IMR-90 (cell line): ENCODE results near the gene YEATS4. TPM values are rescaled to one million over a fixed set of nuclear protein-coding genes. Genes with fewer than 3 reads are reported as not detected.

Experiments
- ATAC-seq: fragments of 200-7000 bp; cut with Tn5 transposase; 2 replicates; pipeline ENCODE4 v1.9.1; 2020; ENCODE audit warnings: low read depth, mild to moderate bottlenecking, moderate library complexity
- BruUV-seq: library from RNA; stranded (reverse); fragments of 400-500 nt; replicated peaks from 2 replicates; lab custom pipeline; 2021; lab: Mats Ljungman, UMichigan
- CTCF ChIA-PET: fragments of 300-600 bp; formaldehyde crosslinking; extraction: SDS; loops from one replicate; lab custom pipeline; 2021; ENCODE audit warnings: antibody characterized with exemption; lab: Yijun Ruan, JAX
- POLR2A ChIA-PET: fragments of 300-600 bp; sonication (Branson Sonifier 250); formaldehyde crosslinking; loops from one replicate; lab custom pipeline; 2022; ENCODE audit warnings: antibody characterized with exemption; ENCODE audit not compliant: unreplicated experiment; lab: Charles Lee
- DNase-seq: peaks from one replicate; pipeline ENCODE4 v3.0.0; 2013
- H2AFZ ChIP-seq: replicated peaks from 2 replicates; pipeline ENCODE3; 2013; ENCODE audit warnings: low read length, mild to moderate bottlenecking; ENCODE audit not compliant: poor library complexity
- H2AK5ac ChIP-seq: 2 replicates; pipeline ENCODE4 v1.6.1; 2013; ENCODE audit warnings: low read depth, low read length, inconsistent platforms
- H2AK9ac ChIP-seq: replicated peaks from 2 replicates; pipeline ENCODE3; 2013; ENCODE audit warnings: mild to moderate bottlenecking, low read depth, low read length, moderate library complexity; ENCODE audit not compliant: poor library complexity
- H2BK120ac ChIP-seq: 2 replicates; pipeline ENCODE4 v1.6.1; 2013; ENCODE audit warnings: low read depth, low read length, inconsistent platforms
- H2BK15ac ChIP-seq: 3 replicates; pipeline ENCODE4 v1.6.1; 2013; ENCODE audit warnings: low read depth, low read length, inconsistent platforms
- H2BK20ac ChIP-seq: 2 replicates; pipeline ENCODE4 v1.6.1; 2013; ENCODE audit warnings: low read depth, mild to moderate bottlenecking, inconsistent platforms, low read length, moderate library complexity
- H2BK5ac ChIP-seq: 2 replicates; pipeline ENCODE4 v1.6.1; 2013; ENCODE audit warnings: mild to moderate bottlenecking, low read depth, low read length, inconsistent platforms; ENCODE audit not compliant: poor library complexity, severe bottlenecking
- H3K14ac ChIP-seq: replicated peaks from 2 replicates; pipeline ENCODE4 v1.6.1; 2013; ENCODE audit warnings: low read depth, low read length, inconsistent platforms
- H3K18ac ChIP-seq: 2 replicates; pipeline ENCODE4 v1.6.1; 2013; ENCODE audit warnings: low read depth, low read length, control low read depth
- H3K23ac ChIP-seq: 2 replicates; pipeline ENCODE4 v1.6.1; 2013; ENCODE audit warnings: low read depth, low read length, inconsistent platforms
- H3K27ac ChIP-seq: 2 replicates; pipeline ENCODE4 v1.5.1; 2013; ENCODE audit warnings: mild to moderate bottlenecking, control low read depth, low read length; ENCODE audit not compliant: insufficient read depth
- H3K27me3 ChIP-seq: 2 replicates; pipeline ENCODE4 v1.6.1; 2013; ENCODE audit warnings: low read length; ENCODE audit not compliant: control insufficient read depth, insufficient read depth
- H3K36me3 ChIP-seq: 2 replicates; pipeline ENCODE4 v1.6.1; 2013; ENCODE audit warnings: low read length, mixed read lengths; ENCODE audit not compliant: control insufficient read depth, insufficient read depth
- H3K4ac ChIP-seq: 2 replicates; pipeline ENCODE4 v1.6.1; 2013; ENCODE audit warnings: low read depth, low read length, inconsistent platforms
- H3K4me1 ChIP-seq: 2 replicates; pipeline ENCODE4 v1.6.1; 2013; ENCODE audit warnings: low read length, mixed read lengths; ENCODE audit not compliant: control insufficient read depth, insufficient read depth
- H3K4me2 ChIP-seq: 2 replicates; pipeline ENCODE4 v1.6.1; 2013; ENCODE audit warnings: low read depth, mild to moderate bottlenecking, control low read depth, low read length, moderate library complexity
- H3K4me3 ChIP-seq: 2 replicates; pipeline ENCODE4 v1.5.1; 2013; ENCODE audit warnings: low read depth, mild to moderate bottlenecking, control low read depth, low read length, moderate library complexity; ENCODE audit not compliant: insufficient read depth
- H3K56ac ChIP-seq: 2 replicates; pipeline ENCODE4 v1.6.1; 2013; ENCODE audit warnings: low read length, inconsistent platforms; ENCODE audit not compliant: insufficient read depth; ENCODE audit errors: extremely low read depth
- H3K79me1 ChIP-seq, 2 experiments: 2 replicates each; pipeline ENCODE4 v1.6.1; 2013; ENCODE audit warnings: low read length in 2 of 2, inconsistent platforms in 1 of 2, low read depth in 1 of 2
- H3K9ac ChIP-seq: 2 replicates; pipeline ENCODE4 v1.6.1; 2013; ENCODE audit warnings: low read depth, low read length, control low read depth
- H3K9me1 ChIP-seq: 2 replicates; pipeline ENCODE4 v1.6.1; 2013; ENCODE audit warnings: low read length, inconsistent platforms; ENCODE audit not compliant: insufficient read depth
- H3K9me3 ChIP-seq: 2 replicates; pipeline ENCODE4 v1.6.1; 2013; ENCODE audit warnings: low read length; ENCODE audit not compliant: control insufficient read depth, insufficient read depth
- H4K20me1 ChIP-seq: 2 replicates; pipeline ENCODE4 v1.6.1; 2013; ENCODE audit warnings: low read length, inconsistent platforms; ENCODE audit not compliant: insufficient read depth
- H4K5ac ChIP-seq: 2 replicates; pipeline ENCODE4 v1.6.1; 2013; ENCODE audit warnings: mild to moderate bottlenecking, low read depth, low read length, control low read depth
- H4K8ac ChIP-seq, 2 experiments: 2 replicates each; pipeline ENCODE4 v1.6.1; 2013; ENCODE audit warnings: low read depth in 2 of 2, low read length in 2 of 2, control low read depth in 1 of 2, inconsistent platforms in 1 of 2
- H4K91ac ChIP-seq: 2 replicates; pipeline ENCODE4 v1.6.1; 2013; ENCODE audit warnings: low read depth, low read length, inconsistent platforms; ENCODE audit not compliant: insufficient read depth
- BHLHE40 ChIP-seq: fragments of 150-350 bp; IDR thresholded peaks from 2 replicates; pipeline ENCODE4 v1.6.1; 2016; ENCODE audit warnings: mild to moderate bottlenecking, low read depth, low read length
- CEBPB ChIP-seq: IDR thresholded peaks from 2 replicates; pipeline ENCODE4 v1.6.1; 2012; ENCODE audit warnings: low read depth, low read length, improper control_type of control experiment
- CHD1 ChIP-seq: IDR thresholded peaks from 2 replicates; pipeline ENCODE4 v1.6.1; 2012; ENCODE audit warnings: low read depth, low read length, improper control_type of control experiment
- ELK1 ChIP-seq: fragments of 150-350 bp; IDR thresholded peaks from 2 replicates; pipeline ENCODE4 v1.6.1; 2016; ENCODE audit warnings: low read depth, mild to moderate bottlenecking, low read length, moderate library complexity, borderline replicate concordance
- FOS ChIP-seq: fragments of 150-350 bp; IDR thresholded peaks from 2 replicates; pipeline ENCODE4 v1.6.1; 2016; ENCODE audit warnings: low read depth, low read length
- MAFK ChIP-seq: IDR thresholded peaks from 2 replicates; pipeline ENCODE4 v1.6.1; 2012; ENCODE audit warnings: low read depth, low read length, improper control_type of control experiment
- MAZ ChIP-seq: IDR thresholded peaks from 2 replicates; pipeline ENCODE4 v1.6.1; 2012; ENCODE audit warnings: low read depth, mild to moderate bottlenecking, low read length, improper control_type of control experiment, moderate library complexity, borderline replicate concordance
- MXI1 ChIP-seq: IDR thresholded peaks from 2 replicates; pipeline ENCODE4 v1.6.1; 2012; ENCODE audit warnings: low read depth, mild to moderate bottlenecking, low read length, moderate library complexity, borderline replicate concordance
- NFE2L2 ChIP-seq: fragments of 150-350 bp; IDR thresholded peaks from 2 replicates; pipeline ENCODE4 v1.6.1; 2016; ENCODE audit warnings: low read depth, mild to moderate bottlenecking, low read length
- POLR2A ChIP-seq: IDR thresholded peaks from 2 replicates; pipeline ENCODE4 v1.6.1; 2012; ENCODE audit warnings: mild to moderate bottlenecking, low read depth, low read length
- RAD21 ChIP-seq: IDR thresholded peaks from 2 replicates; pipeline ENCODE4 v1.6.1; 2012; ENCODE audit warnings: low read length, improper control_type of control experiment
- RCOR1 ChIP-seq: IDR thresholded peaks from 2 replicates; pipeline ENCODE4 v1.6.1; 2012; ENCODE audit warnings: mild to moderate bottlenecking, low read length, improper control_type of control experiment; ENCODE audit not compliant: insufficient replicate concordance
- RFX5 ChIP-seq: IDR thresholded peaks from 2 replicates; pipeline ENCODE4 v1.8.0; 2012; ENCODE audit warnings: low read depth, mild to moderate bottlenecking, low read length, moderate library complexity
- SMC3 ChIP-seq: fragments of 150-350 bp; IDR thresholded peaks from 2 replicates; pipeline ENCODE4 v1.6.1; 2016; ENCODE audit warnings: low read depth, mild to moderate bottlenecking, antibody characterized with exemption, low read length, moderate library complexity
- WGBS, 2 experiments: methylation state at CpG; one replicate each; pipeline versions ENCODE4 v1.1.5 to v1.1.7; 2013; ENCODE audit warnings: missing lambda C conversion rate in 2 of 2; ENCODE audit not compliant: insufficient read length in 1 of 2; ENCODE audit errors: extremely low coverage in 2 of 2; 5-methylcytosine and 5-hydroxymethylcytosine counted together
- dilution Hi-C: fragments of 300-500 bp; cut with HindIII; formaldehyde crosslinking; loops from one replicate; pipeline ENCODE4 v1.14.3; 2018; ENCODE audit warnings: low sequenced_read_pairs; ENCODE audit not compliant: unreplicated experiment
- in situ Hi-C: fragments of 300-500 bp; cut with MboI; formaldehyde crosslinking; loops from 3 replicates; pipeline ENCODE4 v1.14.3; 2019; ENCODE audit warnings: low sequenced_read_pairs, inconsistent platforms, mixed read lengths
- intact Hi-C: fragments of 100-400 bp; cut with micrococcal nuclease; formaldehyde crosslinking; loops from 2 replicates; pipeline ENCODE4 v1.10.0; 2022
- polyA plus RNA-seq, 3 experiments: library from polyadenylated mRNA; depleted of rRNA; stranded (reverse); fragments of >200 nt; gene quantifications; 2 replicates each; pipeline ENCODE4 v1.2.3, GENCODE V29; 2012; ENCODE audit warnings: low replicate concordance in 1 of 3
- total RNA-seq: library from RNA; depleted of rRNA; stranded (reverse); fragments of >200 nt; gene quantifications from 2 replicates; pipeline ENCODE4 v1.2.3, GENCODE V29; 2012
- TF ChIP-seq, protein P1 (sequence below): conservative IDR thresholded peaks from 2 replicates; pipeline ENCODE4 v1.5.1; 2012; ENCODE audit warnings: mild to moderate bottlenecking, low read depth, low read length, improper control_type of control experiment
- TF ChIP-seq, protein P2 (sequence below): fragments of 150-350 bp; IDR thresholded peaks from 2 replicates; pipeline ENCODE4 v1.6.1; 2017; ENCODE audit warnings: mild to moderate bottlenecking, antibody characterized with exemption, low read length, low read depth

YEATS4 gene
- total and polyA plus RNA-seq, 2 of the 4 experiments (the other 2 are of a cell fraction): 6.9 to 15.1 TPM

DNA sequence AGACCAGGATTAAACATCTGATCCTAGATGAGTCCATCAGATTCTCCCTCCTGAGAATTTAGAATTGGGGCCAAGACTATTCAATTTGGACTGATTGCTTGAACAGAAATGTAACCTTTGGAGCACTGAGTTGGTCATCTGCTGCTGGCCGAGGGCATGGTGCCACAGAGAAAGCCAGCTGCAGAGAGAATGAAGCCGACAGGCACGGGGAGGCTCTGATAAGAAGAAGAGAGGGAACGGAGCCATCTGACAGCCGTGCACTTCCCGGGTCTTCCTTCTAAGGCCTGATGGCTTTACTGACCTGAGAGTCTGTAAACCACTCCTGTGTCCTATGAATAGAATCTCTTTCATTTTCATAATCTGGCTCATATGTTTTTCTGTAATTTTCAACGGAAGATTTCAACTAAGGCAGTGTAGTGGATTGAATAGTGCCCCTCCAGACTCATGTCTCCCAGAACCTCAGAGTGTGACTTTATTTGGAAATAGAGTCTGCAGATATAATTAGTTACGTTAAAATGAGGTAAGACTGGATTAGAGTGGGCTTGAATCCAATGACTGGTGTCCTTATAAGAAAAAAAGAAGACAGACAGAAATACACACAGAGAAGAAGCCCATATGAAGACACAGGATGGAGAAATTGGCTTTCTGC, 71.5 kb downstream of the YEATS4 start:
- no peak overlapping the region for H2BK20ac ChIP-seq
- no peak overlapping the region for H3K23ac ChIP-seq
- no peak overlapping the region for H2AK9ac ChIP-seq
- H3K4ac ChIP-seq: no peak overlapping the region
- H3K36me3 ChIP-seq: no peaks in the 10 kb centered on the region
- no peak overlapping the region for H3K4me2 ChIP-seq
- H3K4me3 ChIP-seq: no peak overlapping the region
- H2BK5ac ChIP-seq: no peak overlapping the region
- H3K56ac ChIP-seq: no peak overlapping the region
- H3K9ac ChIP-seq: no peak overlapping the region
- no peaks in the 10 kb centered on the region for H3K9me3 ChIP-seq
- H3K18ac ChIP-seq: no peak overlapping the region
- H4K8ac ChIP-seq: no peak overlapping the region
- in situ Hi-C loops: no loop called here
- H3K27me3 ChIP-seq: no peaks in the 10 kb centered on the region
- intact Hi-C loops: no loop called here
- H2BK15ac ChIP-seq: no peak overlapping the region
- no CpG with 5 or more reads among the region's 8 CpGs for WGBS, 2 experiments
- no TSS peak for BruUV-seq
- DNase-seq: no peak
- dilution Hi-C loops: no loop called here
- no peak overlapping the region for H2AFZ ChIP-seq
- no peak overlapping the region for H2AK5ac ChIP-seq
- CTCF ChIA-PET: no interaction called here
- H3K14ac ChIP-seq: no peak overlapping the region
- H3K79me1 ChIP-seq: no peaks in the 10 kb centered on the region
- no peak overlapping the region for H4K91ac ChIP-seq
- no peak for TF ChIP-seq MAZ
- TF ChIP-seq, protein P1, sequence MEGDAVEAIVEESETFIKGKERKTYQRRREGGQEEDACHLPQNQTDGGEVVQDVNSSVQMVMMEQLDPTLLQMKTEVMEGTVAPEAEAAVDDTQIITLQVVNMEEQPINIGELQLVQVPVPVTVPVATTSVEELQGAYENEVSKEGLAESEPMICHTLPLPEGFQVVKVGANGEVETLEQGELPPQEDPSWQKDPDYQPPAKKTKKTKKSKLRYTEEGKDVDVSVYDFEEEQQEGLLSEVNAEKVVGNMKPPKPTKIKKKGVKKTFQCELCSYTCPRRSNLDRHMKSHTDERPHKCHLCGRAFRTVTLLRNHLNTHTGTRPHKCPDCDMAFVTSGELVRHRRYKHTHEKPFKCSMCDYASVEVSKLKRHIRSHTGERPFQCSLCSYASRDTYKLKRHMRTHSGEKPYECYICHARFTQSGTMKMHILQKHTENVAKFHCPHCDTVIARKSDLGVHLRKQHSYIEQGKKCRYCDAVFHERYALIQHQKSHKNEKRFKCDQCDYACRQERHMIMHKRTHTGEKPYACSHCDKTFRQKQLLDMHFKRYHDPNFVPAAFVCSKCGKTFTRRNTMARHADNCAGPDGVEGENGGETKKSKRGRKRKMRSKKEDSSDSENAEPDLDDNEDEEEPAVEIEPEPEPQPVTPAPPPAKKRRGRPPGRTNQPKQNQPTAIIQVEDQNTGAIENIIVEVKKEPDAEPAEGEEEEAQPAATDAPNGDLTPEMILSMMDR: no peak
- TF ChIP-seq CEBPB: no peak
- TF ChIP-seq SMC3: no peak
- TF ChIP-seq ELK1: no peak
- no peak for TF ChIP-seq RAD21
- TF ChIP-seq RFX5: no peak
- TF ChIP-seq NFE2L2: no peak
- no peak for TF ChIP-seq RCOR1
- no peak for TF ChIP-seq CHD1
- no peak for TF ChIP-seq MAFK
- TF ChIP-seq FOS: no peak
- TF ChIP-seq, protein P2, sequence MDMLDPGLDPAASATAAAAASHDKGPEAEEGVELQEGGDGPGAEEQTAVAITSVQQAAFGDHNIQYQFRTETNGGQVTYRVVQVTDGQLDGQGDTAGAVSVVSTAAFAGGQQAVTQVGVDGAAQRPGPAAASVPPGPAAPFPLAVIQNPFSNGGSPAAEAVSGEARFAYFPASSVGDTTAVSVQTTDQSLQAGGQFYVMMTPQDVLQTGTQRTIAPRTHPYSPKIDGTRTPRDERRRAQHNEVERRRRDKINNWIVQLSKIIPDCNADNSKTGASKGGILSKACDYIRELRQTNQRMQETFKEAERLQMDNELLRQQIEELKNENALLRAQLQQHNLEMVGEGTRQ: no peak
- no peak for TF ChIP-seq POLR2A
- no peak for TF ChIP-seq BHLHE40
- TF ChIP-seq MXI1: no peak
- H4K20me1 ChIP-seq: no peaks in the 10 kb centered on the region
- ATAC-seq: no peak
- H4K5ac ChIP-seq: no peak overlapping the region
- H3K27ac ChIP-seq: no peak overlapping the region
- POLR2A ChIA-PET: no interaction called here
- H2BK120ac ChIP-seq: no peak overlapping the region
- no peaks in the 10 kb centered on the region for H3K9me1 ChIP-seq
- no peaks in the 10 kb centered on the region for H3K4me1 ChIP-seq
